Body of pancreas (tissue), 4 donors: ENCODE results near the gene PRKD3. TPM values are rescaled to one million over a fixed set of nuclear protein-coding genes. Genes with fewer than 3 reads are reported as not detected.
A peak's percentile ranks its signal among the peaks of the same experiment; 100 is the strongest.

Experiments
- ATAC-seq: fragments of 150-250 bp; one replicate; pipeline ENCODE4 v1.9.1; 2016
- DNase-seq, 4 donors: peaks; one replicate each; pipeline ENCODE4 v3.0.0-alpha.2; 2019
- H3K27ac ChIP-seq, 4 donors: fragments of 200-600 bp; sonication (generic); 1 replicate in 3 of 4; 2 replicates in 1 of 4; pipeline versions ENCODE4 v1.5.1 to v1.6.1; 2016 to 2019; ENCODE audit warnings: mild to moderate bottlenecking in 1 of 4, mixed read lengths in 1 of 4, moderate library complexity in 1 of 4
- H3K27me3 ChIP-seq, 2 donors: fragments of 200-600 bp; sonication (generic); one replicate each; pipeline ENCODE4 v1.6.0; 2016; ENCODE audit warnings: mild to moderate bottlenecking in 1 of 2
- H3K36me3 ChIP-seq, 2 donors: fragments of 200-600 bp; sonication (generic); replicated peaks in 1 of 2; 2 replicates each; pipeline ENCODE4 v1.5.1; 2016; ENCODE audit warnings: low read depth in 2 of 2; ENCODE audit not compliant: insufficient read depth in 1 of 2
- H3K4me1 ChIP-seq: fragments of 200-600 bp; sonication (generic); one replicate; pipeline ENCODE4 v1.6.0; 2016
- H3K4me3 ChIP-seq, 2 donors: fragments of 200-600 bp; sonication (generic); 1 replicate in 1 of 2; 2 replicates in 1 of 2; pipeline ENCODE4 v1.5.1; 2016 to 2019
- H3K9me3 ChIP-seq, 3 donors: fragments of 200-600 bp; sonication (generic); 1 replicate in 2 of 3; 2 replicates in 1 of 3; pipeline ENCODE4 v1.5.1; 2016
- POLR2A ChIP-seq, 3 donors: fragments of 450-650 bp; IDR thresholded peaks; one replicate each; pipeline ENCODE4 v1.6.1; 2016; ENCODE audit warnings: antibody characterized with exemption in 3 of 3, mild to moderate bottlenecking in 2 of 3
- WGBS, 2 donors: methylation state at CpG; one replicate each; pipeline ENCODE4 v1.1.5; 2017; 5-methylcytosine and 5-hydroxymethylcytosine counted together
- intact Hi-C: fragments of 100-400 bp; cut with DNase I; formaldehyde crosslinking; loops from one replicate; pipeline ENCODE4 v1.15.1; 2023
- total RNA-seq, 2 donors: library from RNA; depleted of rRNA; stranded (reverse); fragments of >200 nt; gene quantifications; one replicate each; pipeline ENCODE4 v1.1.0, GENCODE V29; 2016
- TF ChIP-seq, protein P1 (sequence below), 7 experiments: fragments of 450-650 bp in 4 of 7; fragments of 200-600 bp in 3 of 7; sonication (generic) in 3 of 7; IDR thresholded peaks; one replicate each; pipeline ENCODE4 v1.5.1; 2016 to 2019; ENCODE audit warnings: antibody characterized with exemption in 7 of 7

The PRKD3 gene
- total RNA-seq, 2 donors from 2014 or later, result 8.2 to 15.3 TPM

DNA sequence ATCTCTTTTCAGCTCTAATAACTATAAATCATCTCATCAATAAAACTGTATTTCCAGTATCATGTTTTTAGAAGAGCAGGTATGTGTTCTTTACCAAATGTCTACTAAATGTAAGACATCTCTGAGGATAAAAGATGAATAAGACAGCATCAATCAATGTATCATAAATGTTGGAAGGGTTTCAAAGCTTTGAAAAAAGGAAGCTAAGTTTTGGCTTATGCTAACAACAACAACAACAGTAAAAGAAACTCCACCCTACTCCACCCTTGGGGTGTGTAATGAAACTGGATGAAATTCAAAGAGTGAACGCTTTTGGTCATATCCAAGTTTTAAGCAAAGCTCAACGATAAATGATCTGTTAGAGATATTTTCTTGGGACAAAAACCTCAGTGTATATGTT is 17.1 kb downstream of the PRKD3 start:
- Histone ChIP-seq H3K36me3 (no peaks in the 10 kb centered on the region), H3K4me1 (peaks cover 13% of the 10 kb centered on the region), H3K4me3 (no peak overlapping the region), H3K27ac (no peak overlapping the region), H3K9me3 (no peaks in the 10 kb centered on the region), H3K27me3 (no peaks in the 10 kb centered on the region)
- 85 to 90% methylated on average over 2 of the region's 2 CpGs for WGBS, 2 donors
- DNase-seq (no peak), ATAC-seq (no peak)
- intact Hi-C loops, result no loop called here
- TF ChIP-seq POLR2A (IDR thresholded peaks at IDR 0.05), result no peak
- TF ChIP-seq, protein P1, sequence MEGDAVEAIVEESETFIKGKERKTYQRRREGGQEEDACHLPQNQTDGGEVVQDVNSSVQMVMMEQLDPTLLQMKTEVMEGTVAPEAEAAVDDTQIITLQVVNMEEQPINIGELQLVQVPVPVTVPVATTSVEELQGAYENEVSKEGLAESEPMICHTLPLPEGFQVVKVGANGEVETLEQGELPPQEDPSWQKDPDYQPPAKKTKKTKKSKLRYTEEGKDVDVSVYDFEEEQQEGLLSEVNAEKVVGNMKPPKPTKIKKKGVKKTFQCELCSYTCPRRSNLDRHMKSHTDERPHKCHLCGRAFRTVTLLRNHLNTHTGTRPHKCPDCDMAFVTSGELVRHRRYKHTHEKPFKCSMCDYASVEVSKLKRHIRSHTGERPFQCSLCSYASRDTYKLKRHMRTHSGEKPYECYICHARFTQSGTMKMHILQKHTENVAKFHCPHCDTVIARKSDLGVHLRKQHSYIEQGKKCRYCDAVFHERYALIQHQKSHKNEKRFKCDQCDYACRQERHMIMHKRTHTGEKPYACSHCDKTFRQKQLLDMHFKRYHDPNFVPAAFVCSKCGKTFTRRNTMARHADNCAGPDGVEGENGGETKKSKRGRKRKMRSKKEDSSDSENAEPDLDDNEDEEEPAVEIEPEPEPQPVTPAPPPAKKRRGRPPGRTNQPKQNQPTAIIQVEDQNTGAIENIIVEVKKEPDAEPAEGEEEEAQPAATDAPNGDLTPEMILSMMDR (IDR thresholded peaks at IDR 0.05), result no peak

GRCh38 chr2:37306024-37306423 is 18.6 kb downstream of the PRKD3 start:
- Histone ChIP-seq H3K4me1 (peaks cover 13% of the 10 kb centered on the region), H3K27me3 (no peaks in the 10 kb centered on the region), H3K36me3 (no peaks in the 10 kb centered on the region), H3K9me3 (no peaks in the 10 kb centered on the region), H3K4me3 (no peak overlapping the region), H3K27ac (peak overlapping the region in 2 of 4 donors; percentile 0 to 13)
- ATAC-seq (peak; percentile 45), DNase-seq (peak in 2 of 4 donors; percentile 14 to 25)
- TF ChIP-seq POLR2A (IDR thresholded peaks at IDR 0.05), result no peak
- TF ChIP-seq, protein P1 (IDR thresholded peaks at IDR 0.05), result no peak
- intact Hi-C loops, result no loop called here
- WGBS, 2 donors, result 17 to 20% methylated on average over 3 of the region's 3 CpGs

DNA sequence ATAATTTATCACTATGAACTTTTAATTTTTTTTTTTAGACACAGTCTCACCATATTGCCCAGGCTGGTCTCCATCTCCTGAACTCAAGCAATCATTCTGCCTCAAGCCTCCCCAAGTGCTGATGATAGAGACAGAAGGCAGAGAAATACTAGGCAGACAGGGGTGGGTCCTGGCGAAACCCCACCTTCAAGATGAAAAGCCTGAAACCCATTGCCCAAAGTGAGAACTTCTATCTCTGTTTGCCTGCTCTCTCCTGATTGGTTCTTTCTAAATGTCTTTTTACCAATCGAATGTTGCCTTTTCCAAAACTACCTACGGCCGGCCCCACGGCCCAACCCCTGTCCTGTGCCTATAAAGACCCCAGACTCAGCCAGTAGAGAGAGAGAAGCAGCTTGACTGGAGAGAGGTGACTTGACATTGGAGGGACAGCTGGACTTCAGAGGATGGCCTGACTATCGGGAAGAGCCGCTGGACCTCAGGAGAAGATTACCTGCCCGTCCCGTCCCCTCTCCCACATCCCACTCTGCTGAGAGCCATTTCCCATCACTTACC is 21.9 kb downstream of the PRKD3 start:
- intact Hi-C loops, result no loop called here
- DNase-seq (no peak), ATAC-seq (no peak)
- Histone ChIP-seq H3K4me1 (peaks cover 10% of the 10 kb centered on the region), H3K9me3 (no peaks in the 10 kb centered on the region), H3K4me3 (no peak overlapping the region), H3K36me3 (no peaks in the 10 kb centered on the region), H3K27ac (no peak overlapping the region), H3K27me3 (no peaks in the 10 kb centered on the region)
- 93 to 97% methylated on average over 9 of the region's 9 CpGs for WGBS, 2 donors
- no peak for TF ChIP-seq POLR2A (IDR thresholded peaks at IDR 0.05)
- TF ChIP-seq, protein P1 (IDR thresholded peaks at IDR 0.05), result no peak

DNA sequence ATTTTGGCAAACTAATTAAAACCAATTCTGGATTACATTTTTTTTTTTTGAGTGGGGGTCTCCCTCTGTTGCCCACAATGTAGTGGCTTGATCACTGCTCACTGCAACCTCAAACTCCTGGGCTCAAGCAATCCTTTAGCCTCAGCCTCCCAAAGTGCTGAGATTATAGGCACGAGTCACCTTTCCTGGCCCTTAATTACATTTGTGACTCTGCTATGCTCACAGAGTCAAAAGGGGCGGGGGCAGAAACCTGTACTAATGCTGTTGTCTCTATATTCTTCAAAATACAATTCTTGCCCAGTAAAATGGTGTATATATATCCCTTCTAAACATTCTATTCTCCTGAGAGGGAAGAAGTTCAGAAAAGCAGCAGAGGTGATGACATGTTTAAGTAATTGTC is 23.2 kb downstream of the PRKD3 start:
- Histone ChIP-seq H3K27me3 (no peaks in the 10 kb centered on the region), H3K27ac (no peak overlapping the region), H3K4me1 (peaks cover 8% of the 10 kb centered on the region), H3K36me3 (no peaks in the 10 kb centered on the region), H3K4me3 (no peak overlapping the region), H3K9me3 (no peaks in the 10 kb centered on the region)
- intact Hi-C loops, result no loop called here
- TF ChIP-seq, protein P1 (IDR thresholded peaks at IDR 0.05), result no peak
- TF ChIP-seq POLR2A (IDR thresholded peaks at IDR 0.05), result no peak
- ATAC-seq (no peak), DNase-seq (no peak)
- 77 to 87% methylated on average over 2 of the region's 2 CpGs for WGBS, 2 donors

- no peaks in the 10 kb centered on the region for H3K9me3 ChIP-seq
- no peak overlapping the region for H3K4me3 ChIP-seq
- no peak for ATAC-seq
- no peaks in the 10 kb centered on the region for H3K27me3 ChIP-seq
- 83 to 86% methylated on average over 4 of the region's 4 CpGs for WGBS, 2 donors
- H3K4me1 ChIP-seq, result peaks cover under 1% of the 10 kb centered on the region
- H3K36me3 ChIP-seq, result no peaks in the 10 kb centered on the region
- intact Hi-C loops, result no loop called here
- TF ChIP-seq POLR2A (IDR thresholded peaks at IDR 0.05), result no peak
- TF ChIP-seq, protein P1 (IDR thresholded peaks at IDR 0.05), result no peak
- no peak overlapping the region for H3K27ac ChIP-seq
- no peak for DNase-seq
Measured at GRCh38 chr2:37300578-37300977, 24.1 kb downstream of the PRKD3 start.
